GM18867 (cell line): ENCODE results near the gene SPECC1.
"Not testable (repeated sequence)": the region's sequence is repeated elsewhere in the genome, so short reads cannot be mapped to it uniquely, and the experiment has no call there.

Experiments
- ATAC-seq: cut with Tn5 transposase; IDR thresholded peaks from one replicate; pipeline ENCODE4 v1.9.1; 2021; ENCODE audit warnings: mild to moderate bottlenecking, moderate library complexity; ENCODE audit not compliant: unreplicated experiment

SPECC1 gene

GRCh38 chr17:20091174-20092029 lies 82.2 kb downstream of the SPECC1 start:
- ATAC-seq: no peak

- ATAC-seq: no peak
Observed at GRCh38 chr17:20092261-20092867, 83.2 kb downstream of the SPECC1 start.

- no peak for ATAC-seq
Observed at GRCh38 chr17:20092973-20093626, 83.9 kb downstream of the SPECC1 start.

GRCh38 chr17:20094777-20095176 lies 85.6 kb downstream of the SPECC1 start:
- no peak for ATAC-seq

- ATAC-seq: no peak
Observed at GRCh38 chr17:20095336-20096080, 86.3 kb downstream of the SPECC1 start.

GRCh38 chr17:20096430-20096829 lies 87.3 kb downstream of the SPECC1 start:
- ATAC-seq: no peak

GRCh38 chr17:20097330-20097729 lies 88.2 kb downstream of the SPECC1 start:
- ATAC-seq: no peak

- no peak for ATAC-seq
Observed at GRCh38 chr17:20098314-20098713, 89.2 kb downstream of the SPECC1 start.

- ATAC-seq: not testable (repeated sequence)
Observed at GRCh38 chr17:20100806-20101205, 91.6 kb downstream of the SPECC1 start.

- no peak for ATAC-seq
Observed at GRCh38 chr17:20103454-20104446, 94.6 kb downstream of the SPECC1 start.

GRCh38 chr17:20105539-20106280 lies 96.6 kb downstream of the SPECC1 start:
- ATAC-seq: no peak

GRCh38 chr17:20106446-20106845 lies 97.3 kb downstream of the SPECC1 start:
- ATAC-seq: not testable (repeated sequence)

GRCh38 chr17:20109076-20109475 lies 99.9 kb downstream of the SPECC1 start:
- ATAC-seq: no peak

GRCh38 chr17:20111538-20111937 lies 102.4 kb downstream of the SPECC1 start:
- ATAC-seq: no peak

GRCh38 chr17:20114466-20114865 lies 105.3 kb downstream of the SPECC1 start:
- no peak for ATAC-seq

GRCh38 chr17:20116683-20117309 lies 107.6 kb downstream of the SPECC1 start:
- no peak for ATAC-seq

GRCh38 chr17:20118280-20118679 lies 109.1 kb downstream of the SPECC1 start:
- no peak for ATAC-seq

GRCh38 chr17:20120836-20121235 lies 111.7 kb downstream of the SPECC1 start:
- ATAC-seq: no peak
